ENCODE data around the gene GRAMD1B.

GRAMD1B gene

GRCh38 chr11:123575441-123575840 is 145.4 kb downstream of the GRAMD1B start:
- Histone ChIP-seq H3K9ac (ENCODE audit: low read length) (no peak overlapping the region), H3K27ac (ENCODE audit: low read depth, low read length) (no peak overlapping the region), H3K36me3 (ENCODE audit: control insufficient read depth, insufficient read depth, low read length) (no peaks in the 10 kb centered on the region), H3K4me3 (ENCODE audit: low read depth, low read length) (no peak overlapping the region), H3K9me3 (ENCODE audit: control insufficient read depth, insufficient read depth, low read depth, low read length) (no peaks in the 10 kb centered on the region), H3K4me1 (ENCODE audit: control insufficient read depth, insufficient read depth, low read length) (0 out of 2 replicates have a peak, but pooled peaks cover 4% of the 10 kb centered on the region), H3K27me3 (ENCODE audit: control insufficient read depth, insufficient read depth, low read length) (no peaks in the 10 kb centered on the region)

- H3K4me3 ChIP-seq (ENCODE audit: low read depth, low read length): no peak overlapping the region
These were observed 146.0 kb downstream of the GRAMD1B start for GRCh38 chr11:123576082-123576481.

DNA sequence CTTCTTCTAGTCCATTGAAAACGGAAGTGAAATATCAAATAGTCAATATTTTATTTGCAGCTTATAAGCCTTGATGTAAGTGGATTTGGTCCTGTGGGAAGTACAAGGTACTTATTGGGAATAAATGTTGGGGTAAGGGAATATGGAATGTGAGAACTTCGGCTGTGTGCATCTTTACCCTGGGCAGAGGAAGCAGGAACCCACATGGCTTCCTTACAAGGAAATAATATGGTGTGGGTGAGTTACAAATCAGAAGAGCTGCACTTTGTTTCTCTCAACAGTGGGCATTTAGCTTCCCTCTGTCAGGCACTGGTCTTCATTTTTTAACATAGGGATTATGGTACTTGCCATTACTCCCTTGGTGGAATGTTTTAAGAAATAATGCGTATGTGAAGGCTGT is 146.4 kb downstream of the GRAMD1B start:
- H3K36me3 ChIP-seq (ENCODE audit: control insufficient read depth, insufficient read depth, low read length): no peaks in the 10 kb centered on the region
- no peaks in the 10 kb centered on the region for H3K9me3 ChIP-seq (ENCODE audit: control insufficient read depth, insufficient read depth, low read depth, low read length)
- H3K9ac ChIP-seq (ENCODE audit: low read length): no peak overlapping the region
- no peak overlapping the region for H3K27ac ChIP-seq (ENCODE audit: low read depth, low read length)
- no peak overlapping the region for H3K4me3 ChIP-seq (ENCODE audit: low read depth, low read length)
- H3K27me3 ChIP-seq (ENCODE audit: control insufficient read depth, insufficient read depth, low read length): peaks cover 6% of the 10 kb centered on the region; the same call in 1 of the 2 replicates
- peaks cover 9% of the 10 kb centered on the region; the same call in 1 of the 2 replicates for H3K4me1 ChIP-seq (ENCODE audit: control insufficient read depth, insufficient read depth, low read length)

More at GRCh38 chr11:123576082-123576481, 146.0 kb downstream of the GRAMD1B start:
- Histone ChIP-seq H3K27ac (ENCODE audit: low read depth, low read length) (no peak overlapping the region), H3K4me1 (ENCODE audit: control insufficient read depth, insufficient read depth, low read length) (peaks cover 8% of the 10 kb centered on the region; the same call in 1 of the 2 replicates), H3K9me3 (ENCODE audit: control insufficient read depth, insufficient read depth, low read depth, low read length) (no peaks in the 10 kb centered on the region), H3K9ac (ENCODE audit: low read length) (no peak overlapping the region), H3K36me3 (ENCODE audit: control insufficient read depth, insufficient read depth, low read length) (no peaks in the 10 kb centered on the region), H3K27me3 (ENCODE audit: control insufficient read depth, insufficient read depth, low read length) (0 out of 2 replicates have a peak, but pooled peaks cover 2% of the 10 kb centered on the region)

DNA sequence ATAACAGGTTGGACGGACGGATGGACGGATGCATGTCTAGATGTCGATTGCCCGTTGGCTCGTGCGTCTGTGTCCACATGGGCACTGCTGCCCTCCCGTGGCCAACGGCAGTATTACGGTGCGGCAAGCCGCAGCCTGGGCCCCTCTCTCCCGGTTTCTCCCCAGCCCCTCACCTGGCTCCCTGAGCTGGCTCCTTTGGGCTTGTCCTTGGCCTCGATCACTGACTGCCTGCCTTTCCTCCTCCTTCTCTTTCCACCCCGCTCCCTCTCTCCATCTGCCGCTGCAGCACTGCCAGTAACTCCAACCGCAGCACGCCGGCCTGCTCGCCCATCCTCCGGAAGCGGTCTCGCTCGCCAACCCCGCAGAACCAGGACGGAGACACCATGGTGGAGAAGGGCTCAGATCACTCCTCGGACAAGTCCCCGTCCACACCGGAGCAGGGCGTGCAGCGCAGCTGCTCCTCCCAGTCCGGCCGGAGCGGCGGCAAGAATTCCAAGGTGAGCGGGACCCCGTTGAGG is 147.1 kb downstream of the GRAMD1B start:
- Histone ChIP-seq H3K36me3 (ENCODE audit: control insufficient read depth, insufficient read depth, low read length) (no peaks in the 10 kb centered on the region), H3K27me3 (ENCODE audit: control insufficient read depth, insufficient read depth, low read length) (peaks cover 9% of the 10 kb centered on the region; the same call in 1 of the 2 replicates), H3K9ac (ENCODE audit: low read length) (no peak overlapping the region), H3K27ac (ENCODE audit: low read depth, low read length) (no peak overlapping the region), H3K9me3 (ENCODE audit: control insufficient read depth, insufficient read depth, low read depth, low read length) (no peaks in the 10 kb centered on the region), H3K4me1 (ENCODE audit: control insufficient read depth, insufficient read depth, low read length) (peaks cover 9% of the 10 kb centered on the region; the same call in 1 of the 2 replicates), H3K4me3 (ENCODE audit: low read depth, low read length) (no peak overlapping the region)

DNA sequence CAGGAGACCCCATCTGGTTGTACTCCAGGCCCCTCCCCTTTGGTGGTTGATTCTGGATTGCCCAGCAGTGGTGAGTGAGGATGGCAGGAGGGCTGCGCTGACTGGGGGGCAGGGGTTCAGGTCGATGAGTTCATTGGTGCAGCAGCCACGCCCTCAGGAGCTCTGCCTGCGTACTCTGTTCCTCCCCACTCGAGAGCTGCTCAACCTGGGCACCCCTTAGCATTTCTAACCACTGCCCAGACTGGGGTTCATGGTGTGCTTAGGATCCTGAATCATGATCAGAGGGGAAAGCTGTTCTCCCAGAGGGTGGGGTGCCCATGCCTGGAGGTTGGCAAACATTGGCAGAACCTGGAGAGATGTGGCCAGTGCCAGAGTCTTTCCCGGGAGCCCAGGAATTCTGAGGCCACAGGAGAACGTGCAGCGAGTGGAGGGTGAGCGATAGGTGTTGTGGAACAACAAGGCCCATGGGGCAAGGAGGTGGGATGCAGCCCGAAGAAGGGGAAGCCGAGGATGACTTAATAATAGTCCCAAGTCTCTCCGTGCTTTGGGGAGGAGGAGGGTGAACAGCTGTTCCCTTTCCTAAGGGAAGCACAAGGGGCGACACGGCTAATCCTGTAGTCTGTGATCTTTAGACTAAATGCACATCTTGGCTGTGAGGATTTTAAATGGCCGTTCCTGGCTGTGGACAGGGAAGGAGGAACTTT is 148.9 kb downstream of the GRAMD1B start:
- Histone ChIP-seq H3K4me3 (ENCODE audit: low read depth, low read length) (no peak overlapping the region), H3K27ac (ENCODE audit: low read depth, low read length) (no peak overlapping the region), H3K27me3 (ENCODE audit: control insufficient read depth, insufficient read depth, low read length) (peaks cover 9% of the 10 kb centered on the region; the same call in 1 of the 2 replicates), H3K9me3 (ENCODE audit: control insufficient read depth, insufficient read depth, low read depth, low read length) (no peaks in the 10 kb centered on the region; the same call in 1 of the 2 replicates), H3K36me3 (ENCODE audit: control insufficient read depth, insufficient read depth, low read length) (no peaks in the 10 kb centered on the region), H3K9ac (ENCODE audit: low read length) (no peak overlapping the region), H3K4me1 (ENCODE audit: control insufficient read depth, insufficient read depth, low read length) (peaks cover 9% of the 10 kb centered on the region; the same call in 1 of the 2 replicates)

- H3K9ac ChIP-seq (ENCODE audit: low read length): no peak overlapping the region
- H3K9me3 ChIP-seq (ENCODE audit: control insufficient read depth, insufficient read depth, low read depth, low read length): no peaks in the 10 kb centered on the region; the same call in 1 of the 2 replicates
- H3K27me3 ChIP-seq (ENCODE audit: control insufficient read depth, insufficient read depth, low read length): peaks cover 9% of the 10 kb centered on the region; the same call in 1 of the 2 replicates
- no peaks in the 10 kb centered on the region for H3K36me3 ChIP-seq (ENCODE audit: control insufficient read depth, insufficient read depth, low read length)
- H3K27ac ChIP-seq (ENCODE audit: low read depth, low read length): no peak overlapping the region
- peaks cover 11% of the 10 kb centered on the region; the same call in 1 of the 2 replicates for H3K4me1 ChIP-seq (ENCODE audit: control insufficient read depth, insufficient read depth, low read length)
- no peak overlapping the region for H3K4me3 ChIP-seq (ENCODE audit: low read depth, low read length)
These were observed 149.4 kb downstream of the GRAMD1B start for GRCh38 chr11:123579482-123579812.

- Histone ChIP-seq H3K27me3 (ENCODE audit: control insufficient read depth, insufficient read depth, low read length) (peaks cover 9% of the 10 kb centered on the region; the same call in 1 of the 2 replicates), H3K27ac (ENCODE audit: low read depth, low read length) (no peak overlapping the region), H3K9me3 (ENCODE audit: control insufficient read depth, insufficient read depth, low read depth, low read length) (no peaks in the 10 kb centered on the region; the same call in 1 of the 2 replicates), H3K9ac (ENCODE audit: low read length) (no peak overlapping the region), H3K4me1 (ENCODE audit: control insufficient read depth, insufficient read depth, low read length) (peaks cover 15% of the 10 kb centered on the region), H3K36me3 (ENCODE audit: control insufficient read depth, insufficient read depth, low read length) (no peaks in the 10 kb centered on the region), H3K4me3 (ENCODE audit: low read depth, low read length) (no peak overlapping the region)
These were observed 150.1 kb downstream of the GRAMD1B start for GRCh38 chr11:123580137-123580536.

- H3K9me3 ChIP-seq (ENCODE audit: control insufficient read depth, insufficient read depth, low read depth, low read length): no peaks in the 10 kb centered on the region; the same call in 1 of the 2 replicates
- H3K36me3 ChIP-seq (ENCODE audit: control insufficient read depth, insufficient read depth, low read length): no peaks in the 10 kb centered on the region
- no peak overlapping the region for H3K27ac ChIP-seq (ENCODE audit: low read depth, low read length)
- H3K9ac ChIP-seq (ENCODE audit: low read length): no peak overlapping the region
- no peak overlapping the region for H3K4me3 ChIP-seq (ENCODE audit: low read depth, low read length)
- H3K27me3 ChIP-seq (ENCODE audit: control insufficient read depth, insufficient read depth, low read length): peaks cover 9% of the 10 kb centered on the region; the same call in 1 of the 2 replicates
- peaks cover 21% of the 10 kb centered on the region for H3K4me1 ChIP-seq (ENCODE audit: control insufficient read depth, insufficient read depth, low read length)
These were observed 150.6 kb downstream of the GRAMD1B start for GRCh38 chr11:123580557-123581275.

GRCh38 chr11:123581651-123582399 is 151.8 kb downstream of the GRAMD1B start:
- Histone ChIP-seq H3K4me3 (ENCODE audit: low read depth, low read length) (no peak overlapping the region), H3K9ac (ENCODE audit: low read length) (no peak overlapping the region), H3K27me3 (ENCODE audit: control insufficient read depth, insufficient read depth, low read length) (peaks cover 9% of the 10 kb centered on the region; the same call in 1 of the 2 replicates), H3K36me3 (ENCODE audit: control insufficient read depth, insufficient read depth, low read length) (no peaks in the 10 kb centered on the region), H3K27ac (ENCODE audit: low read depth, low read length) (no peak overlapping the region), H3K4me1 (ENCODE audit: control insufficient read depth, insufficient read depth, low read length) (peaks cover 31% of the 10 kb centered on the region), H3K9me3 (ENCODE audit: control insufficient read depth, insufficient read depth, low read depth, low read length) (no peaks in the 10 kb centered on the region; the same call in 1 of the 2 replicates)

GRCh38 chr11:123582992-123583504 is 153.0 kb downstream of the GRAMD1B start:
- Histone ChIP-seq H3K9me3 (ENCODE audit: control insufficient read depth, insufficient read depth, low read depth, low read length) (no peaks in the 10 kb centered on the region; the same call in 1 of the 2 replicates), H3K4me1 (ENCODE audit: control insufficient read depth, insufficient read depth, low read length) (peaks cover 27% of the 10 kb centered on the region), H3K27me3 (ENCODE audit: control insufficient read depth, insufficient read depth, low read length) (peaks cover 9% of the 10 kb centered on the region; the same call in 1 of the 2 replicates), H3K9ac (ENCODE audit: low read length) (no peak overlapping the region), H3K4me3 (ENCODE audit: low read depth, low read length) (no peak overlapping the region), H3K36me3 (ENCODE audit: control insufficient read depth, insufficient read depth, low read length) (no peaks in the 10 kb centered on the region), H3K27ac (ENCODE audit: low read depth, low read length) (no peak overlapping the region)
